ENCODE measurements around the gene CCDC175. TPM values are rescaled to one million over a fixed set of nuclear protein-coding genes. Genes with fewer than 3 reads are reported as not detected.
A peak's percentile ranks its signal among the peaks of the same experiment; 100 is the strongest.

CCDC175 gene
- total RNA-seq: not detected

DNA sequence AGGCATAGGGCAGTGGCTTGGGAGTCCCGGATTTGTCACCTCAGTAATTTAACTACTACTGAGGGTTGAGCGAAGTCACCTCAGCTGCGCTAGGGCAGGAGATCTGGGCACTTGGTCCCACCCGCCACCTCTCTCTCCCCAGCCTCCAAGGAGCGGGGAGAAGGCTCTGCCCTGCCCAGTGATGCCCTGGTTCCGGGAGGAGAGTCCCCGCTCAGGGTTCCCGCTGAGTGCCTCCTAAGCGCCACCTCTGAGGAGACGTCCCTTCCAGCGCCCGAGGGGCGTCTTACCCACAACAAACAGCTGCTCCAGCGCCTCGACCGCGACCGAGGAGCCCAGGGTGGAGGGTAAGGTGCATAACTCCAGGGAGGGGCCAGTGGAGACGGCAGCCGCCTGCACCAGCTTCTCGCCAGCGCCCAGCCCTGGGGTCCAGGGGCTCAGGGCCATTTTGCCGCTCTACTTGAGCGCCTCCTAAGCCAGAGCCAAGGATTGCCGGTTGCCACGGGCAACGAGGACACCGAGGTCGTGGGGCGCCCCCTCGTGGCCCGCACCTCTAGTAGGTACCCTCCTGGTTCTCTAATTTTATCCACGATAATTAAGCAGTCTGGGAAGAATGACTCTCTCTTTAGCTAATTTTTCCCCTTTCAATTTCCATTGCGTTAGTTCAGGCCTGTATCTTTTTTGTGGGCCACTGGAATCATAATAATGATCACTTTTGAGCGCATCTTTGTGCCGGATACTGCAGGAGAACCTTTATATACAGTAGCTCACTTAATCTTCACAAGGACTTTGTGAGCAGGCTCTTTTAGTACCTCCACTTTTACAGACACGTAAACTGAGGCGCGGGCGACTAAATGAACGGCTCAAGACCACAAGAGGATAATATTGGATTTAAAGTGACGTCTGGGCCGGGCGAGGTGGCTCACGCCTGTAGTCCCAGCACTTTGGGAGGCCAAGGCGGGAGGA is at the start of gene CCDC175:
TSS of gene CCDC175 (minus strand) at position 481 of the 963 bp plus-strand sequence. CDS start at position 444, 37 bp downstream.
- DNase-seq: peak; percentile 83

DNA sequence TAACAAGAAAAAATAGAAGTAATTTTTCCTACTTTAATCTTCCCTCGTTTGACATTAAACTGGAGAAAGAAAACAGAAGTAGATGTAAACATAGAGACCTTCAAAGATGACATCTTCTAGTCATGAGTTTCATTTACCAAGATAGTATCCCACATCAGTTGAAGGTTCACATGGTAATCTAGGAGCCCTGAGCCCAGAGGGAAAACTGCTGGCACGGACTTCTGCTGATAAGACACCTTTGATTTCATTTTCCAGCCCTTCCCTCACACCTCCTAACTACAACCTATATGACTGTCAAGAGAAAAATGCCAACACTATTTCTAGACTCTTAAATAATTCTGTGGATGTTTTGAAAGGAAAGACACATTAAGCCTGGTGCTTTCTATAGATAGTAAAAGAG is 46.0 kb upstream of the CCDC175 start:
- no peak for DNase-seq

DNA sequence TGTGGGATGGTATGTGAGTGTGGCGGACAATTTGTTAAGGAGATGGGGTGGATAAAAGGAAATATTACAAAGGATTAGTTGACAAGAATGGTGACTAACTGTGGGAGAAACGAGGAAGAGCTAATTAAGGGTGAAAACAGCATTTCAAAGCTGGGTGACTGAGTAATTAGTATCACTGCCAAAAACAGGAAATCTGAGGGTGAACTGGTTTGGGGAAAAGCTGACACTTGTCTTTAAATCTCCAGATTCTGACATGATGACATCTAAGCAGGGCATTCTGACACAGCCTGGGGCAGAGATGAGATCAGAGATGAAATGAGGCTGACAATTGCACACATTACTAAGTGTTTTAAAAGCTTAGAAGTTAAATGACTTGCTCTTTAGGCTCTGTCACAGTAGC is 42.4 kb upstream of the CCDC175 start:
- no peak for DNase-seq

DNA sequence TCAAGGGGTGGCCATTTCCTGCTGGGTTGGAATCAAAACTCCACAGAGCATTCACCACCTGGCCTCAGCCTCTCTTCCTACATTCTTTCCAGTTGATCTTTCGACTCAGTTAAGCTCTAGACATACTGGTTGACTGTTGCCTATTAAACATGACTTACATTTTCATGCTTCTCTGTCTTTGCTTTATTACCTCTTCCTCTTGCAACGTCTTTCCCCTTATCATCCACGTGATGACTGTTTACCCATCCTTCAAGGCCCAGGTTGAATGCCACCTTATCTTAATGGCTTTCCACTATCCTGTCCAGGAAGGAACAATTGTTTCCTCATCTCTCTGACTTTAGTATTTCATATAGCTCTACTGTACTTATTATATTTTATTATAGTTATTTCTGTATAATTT is 24.4 kb upstream of the CCDC175 start:
- no peak for DNase-seq

DNA sequence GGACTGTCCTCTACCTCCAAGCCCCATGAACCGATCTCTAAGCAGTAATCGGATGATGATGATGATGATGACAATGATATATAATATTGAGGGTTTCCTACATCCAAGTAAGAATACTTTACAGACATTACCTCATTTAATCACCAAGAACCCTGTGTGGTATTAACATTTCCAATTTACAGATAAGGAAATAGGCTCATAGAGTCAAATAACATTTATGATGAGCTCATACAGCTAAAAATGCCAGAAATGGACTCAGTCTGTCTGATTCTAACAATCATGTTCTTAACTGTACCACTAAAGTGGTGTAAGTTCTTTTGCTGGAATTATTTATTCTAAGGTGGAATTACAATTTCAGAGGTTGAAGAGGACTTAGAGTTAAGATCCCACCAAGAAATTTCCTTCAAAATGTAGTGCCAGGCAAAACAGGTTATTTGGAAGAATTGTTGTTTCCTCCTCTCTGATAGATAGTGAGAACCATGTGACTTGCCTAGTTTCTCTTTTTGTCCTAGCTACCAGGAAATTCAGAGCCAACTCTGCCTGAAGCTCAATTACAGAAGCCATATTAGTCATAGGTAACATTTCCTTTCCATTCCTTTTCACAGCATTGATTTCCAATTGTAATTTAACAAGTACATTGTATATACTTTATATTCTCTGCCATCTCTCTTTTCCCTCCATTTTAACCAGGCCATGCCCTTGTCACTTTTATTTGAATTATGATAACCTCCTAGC is 23.8 kb upstream of the CCDC175 start:
- DNase-seq: no peak

DNA sequence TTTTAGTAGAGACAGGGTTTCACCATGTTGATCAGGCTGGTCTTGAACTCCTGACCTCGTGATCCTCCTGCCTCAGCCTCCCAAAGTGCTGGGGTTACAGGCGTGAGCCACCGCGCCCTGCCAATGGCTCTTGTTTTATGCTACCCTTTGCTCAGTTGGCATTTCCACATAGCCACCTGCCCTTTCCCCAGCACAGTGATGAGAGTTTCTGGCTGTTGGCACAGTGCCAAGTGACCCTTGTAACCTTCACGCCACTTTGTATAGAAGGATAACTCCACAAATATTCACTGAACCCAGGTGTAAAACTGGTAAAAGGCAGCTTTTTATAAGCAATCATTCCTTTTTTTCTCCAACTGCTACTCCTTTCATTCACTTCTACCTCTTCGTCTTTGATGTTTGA is 18.5 kb upstream of the CCDC175 start:
- no peak for DNase-seq

DNA sequence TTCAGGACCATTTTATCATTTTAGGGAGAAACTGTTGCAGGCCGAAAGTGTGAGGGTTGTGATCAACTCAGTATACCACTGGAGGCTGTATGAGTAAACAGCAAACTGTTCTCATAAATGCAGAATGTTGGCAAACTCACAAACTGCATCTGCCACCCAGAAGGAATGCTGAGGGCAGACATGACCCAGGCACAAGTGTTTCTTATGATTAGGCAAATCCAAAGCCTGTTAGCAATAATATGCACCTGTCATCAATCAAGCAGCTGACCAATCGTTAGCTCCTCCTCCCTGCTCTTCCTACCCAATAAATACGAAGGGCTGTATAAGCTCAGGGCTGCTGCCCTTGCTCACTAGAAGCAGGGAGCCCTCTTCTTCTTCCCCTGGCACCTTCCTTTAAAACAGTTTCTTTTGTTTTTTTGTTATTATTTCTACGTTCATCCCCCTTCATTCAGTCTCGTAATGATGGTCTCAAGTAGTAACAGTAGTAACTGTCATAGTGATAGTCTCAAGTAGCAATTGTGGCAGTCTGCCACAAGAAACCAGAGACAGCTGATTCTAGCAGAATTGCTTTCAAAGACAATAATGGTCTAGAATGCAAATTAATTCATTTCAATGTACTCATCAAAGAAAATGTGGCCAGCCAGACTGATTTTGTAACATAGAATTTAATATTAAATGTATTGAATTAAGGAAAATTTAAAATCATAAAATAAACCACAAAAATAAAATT is 15.2 kb upstream of the CCDC175 start:
- no peak for DNase-seq

DNA sequence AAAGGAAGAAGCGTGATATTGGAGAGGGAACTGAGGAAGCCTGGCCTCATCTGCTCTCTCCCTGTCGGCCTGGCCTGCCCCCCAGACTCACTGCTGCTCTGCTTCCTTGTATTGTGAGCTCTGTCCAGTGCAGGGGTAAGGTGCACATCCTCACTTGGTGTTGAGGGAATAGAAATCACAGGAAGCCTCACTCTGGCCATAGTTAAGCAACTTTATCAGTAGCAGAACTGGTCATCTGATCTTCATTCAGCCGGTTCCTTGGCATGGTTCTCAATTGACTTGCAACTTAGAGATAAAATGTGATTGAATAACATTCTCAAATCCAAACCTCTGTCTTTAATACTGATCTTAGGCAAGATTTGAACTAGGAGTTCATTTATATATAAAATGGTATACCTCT is 11.5 kb upstream of the CCDC175 start:
- DNase-seq: no peak

DNA sequence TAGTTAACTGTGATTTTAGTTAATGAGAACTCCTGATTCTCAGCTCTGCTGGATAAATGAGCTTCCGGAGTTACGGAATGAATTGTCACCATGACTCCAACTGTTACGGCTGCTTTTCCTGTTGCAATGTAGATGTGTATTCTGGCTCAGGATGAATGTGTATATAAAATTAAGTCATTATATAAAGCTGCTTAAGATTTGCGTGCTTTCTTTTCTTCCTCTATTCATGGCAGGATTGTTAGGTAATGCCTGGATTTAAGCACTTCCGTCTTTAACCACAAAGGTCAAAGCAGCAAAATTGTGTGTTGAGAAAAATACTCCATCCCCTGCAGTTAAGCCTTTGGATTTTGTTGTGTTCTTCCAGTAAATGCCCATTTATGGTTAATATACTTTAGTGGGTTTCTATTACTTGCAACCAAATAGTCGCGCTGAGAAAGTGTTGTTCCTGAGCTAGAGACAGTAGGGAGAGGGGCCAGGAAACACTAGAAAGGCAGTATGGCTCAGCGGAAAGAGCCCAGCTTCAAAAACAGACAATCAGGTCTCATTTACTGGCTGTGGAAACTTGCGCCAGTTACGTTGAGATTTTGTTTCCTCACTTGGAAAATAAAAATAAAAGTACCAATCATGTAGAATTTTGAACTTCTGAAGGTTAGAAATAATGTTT is 9.4 kb upstream of the CCDC175 start:
- peak; percentile 10 for DNase-seq

DNA sequence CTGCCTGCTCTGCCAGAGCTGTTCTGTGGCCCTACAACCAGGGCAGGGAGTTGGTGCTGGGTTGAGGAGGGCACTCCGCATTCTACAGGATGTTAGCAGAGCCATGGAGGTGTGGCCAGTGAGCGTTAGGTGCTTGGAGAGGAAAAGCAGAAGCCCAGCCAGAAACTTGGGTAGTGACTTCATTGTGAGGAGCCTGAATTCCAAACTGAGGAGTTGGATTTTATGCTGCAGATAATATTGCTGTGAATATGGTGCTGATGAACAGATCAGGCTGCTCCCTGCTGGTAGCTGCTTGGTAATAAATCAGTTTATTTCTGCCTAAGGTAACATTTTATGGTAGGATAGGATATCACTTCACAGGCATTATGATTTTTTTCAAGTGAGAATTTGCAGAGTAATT is 7.1 kb upstream of the CCDC175 start:
- no peak for DNase-seq

DNA sequence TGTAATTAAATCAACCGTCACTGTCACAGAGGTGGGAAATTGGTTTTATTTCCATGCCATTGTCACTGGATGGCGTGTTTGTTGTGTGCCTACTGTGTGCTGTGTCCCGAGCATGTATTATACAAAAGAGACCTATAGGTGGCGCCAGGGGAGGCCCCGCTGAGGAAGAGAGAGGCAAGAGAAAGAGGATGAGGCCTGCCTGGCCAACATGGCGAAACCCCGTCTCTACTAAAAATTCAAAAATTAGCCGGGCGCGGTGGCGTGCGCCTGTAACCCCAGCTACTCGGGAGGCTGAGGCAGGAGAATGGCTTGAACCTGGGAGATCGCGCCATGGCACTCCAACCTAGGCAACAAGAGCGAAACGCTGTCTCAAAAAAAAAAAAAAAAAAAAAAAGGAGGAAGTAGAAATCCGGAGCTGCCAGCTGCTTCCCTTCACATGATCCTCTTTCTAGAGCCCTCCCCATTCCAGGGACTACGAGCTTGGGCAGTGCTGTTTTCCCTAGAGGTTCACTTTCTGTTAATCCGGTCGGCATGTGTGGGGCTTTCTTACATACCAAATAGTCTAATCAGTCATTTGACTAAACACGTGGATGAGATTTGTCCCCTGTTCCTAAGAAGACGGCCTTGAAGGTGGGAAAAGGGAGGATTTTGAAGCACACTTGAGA is 6.4 kb upstream of the CCDC175 start:
- DNase-seq: peak; percentile 11

DNA sequence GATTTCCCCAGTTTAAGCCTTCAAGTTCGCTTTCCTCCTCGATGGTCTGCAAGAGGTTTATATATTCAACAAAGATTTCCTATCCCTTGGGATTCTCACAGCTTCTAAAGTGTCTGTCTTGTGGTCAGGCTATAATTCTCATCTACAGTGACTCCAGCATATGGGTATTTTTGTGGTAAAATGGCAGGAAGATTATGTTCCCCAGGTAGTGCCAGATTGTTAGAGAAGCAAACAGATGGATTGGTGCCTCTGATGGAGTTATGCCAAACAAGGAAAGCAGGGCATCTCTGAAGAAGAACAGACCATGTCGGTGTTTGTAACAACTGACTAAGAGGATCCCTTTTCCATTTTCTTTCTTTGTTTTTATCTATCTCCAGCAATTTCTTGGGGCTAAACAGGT is 5.5 kb upstream of the CCDC175 start:
- DNase-seq: no peak

DNA sequence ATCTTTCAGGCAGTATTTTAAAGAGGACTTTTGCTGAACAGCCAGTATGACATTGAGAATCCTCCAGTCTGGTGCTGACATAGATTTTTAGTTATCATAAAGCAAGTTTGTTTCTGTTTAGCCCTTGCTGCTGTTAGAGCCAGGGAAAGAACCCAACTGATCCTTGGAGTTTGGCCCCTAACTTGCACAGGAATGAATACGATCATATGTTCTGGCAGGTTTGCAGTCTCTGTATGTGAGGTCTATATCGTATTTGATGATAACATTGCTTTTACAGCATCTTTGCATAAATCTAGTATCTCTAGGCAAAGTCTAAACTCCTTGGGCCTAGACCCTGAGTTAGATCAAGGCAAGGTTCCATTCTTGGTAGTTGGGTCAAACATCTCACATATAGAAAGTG is 4.3 kb upstream of the CCDC175 start:
- DNase-seq: no peak

DNA sequence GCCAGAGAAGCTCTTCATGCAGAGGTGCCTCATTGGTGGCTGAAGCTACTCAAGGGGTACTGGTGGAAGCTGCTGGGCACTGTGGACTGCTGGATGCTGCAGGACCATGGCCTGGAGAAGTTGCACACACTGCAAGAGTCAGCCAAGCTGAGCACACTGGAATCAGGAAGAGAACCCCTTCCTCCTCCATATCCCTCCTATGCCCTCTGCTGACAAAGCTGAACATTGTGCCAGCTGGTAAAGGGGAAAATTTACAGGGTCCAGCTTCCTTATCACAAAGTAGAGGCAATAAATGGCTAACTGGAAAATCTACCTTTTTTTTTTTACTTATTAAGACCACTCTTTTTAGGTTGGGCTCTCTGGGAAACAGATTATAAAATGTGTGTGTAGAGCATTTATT is 6.5 kb downstream of the CCDC175 start:
- no peak for DNase-seq

DNA sequence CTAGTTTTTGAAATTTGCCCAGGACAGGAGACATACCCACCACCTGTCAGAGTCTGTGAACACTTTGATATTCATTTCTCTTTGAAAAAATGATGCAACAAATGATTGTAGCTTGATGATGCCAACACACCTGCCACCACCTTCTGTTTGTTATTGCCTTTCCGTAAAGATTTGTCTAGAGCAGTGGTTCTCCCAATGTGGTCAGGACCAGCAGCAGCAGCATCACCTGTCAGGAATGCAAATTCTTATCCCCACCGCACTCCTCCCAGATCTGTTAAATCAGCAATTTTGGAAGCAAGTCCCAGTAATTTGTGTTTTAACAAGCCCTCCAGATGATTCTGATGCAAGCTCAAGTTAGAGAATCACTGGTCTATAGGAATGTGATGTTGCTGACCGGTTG is 9.9 kb downstream of the CCDC175 start:
- DNase-seq: no peak

DNA sequence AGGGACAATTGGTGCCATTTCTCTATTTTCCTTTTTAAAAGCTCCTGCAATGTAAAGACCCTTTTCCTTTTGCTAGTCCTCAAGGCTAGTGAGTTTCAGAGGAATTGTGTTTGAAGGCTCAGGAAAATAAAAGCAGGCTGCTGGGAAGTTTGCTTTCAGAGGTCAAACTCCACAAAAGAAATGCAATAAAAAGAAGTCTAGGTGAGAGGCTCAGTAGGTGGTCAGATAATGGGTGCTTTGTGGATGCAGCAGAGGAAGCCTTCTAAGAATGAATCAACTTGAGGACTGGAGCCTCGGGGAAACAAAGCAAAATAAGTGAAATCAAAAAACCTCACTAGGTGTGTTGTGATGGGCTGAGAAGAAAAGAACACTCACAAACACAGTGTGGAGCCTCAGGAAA is 10.3 kb downstream of the CCDC175 start:
- no peak for DNase-seq

DNA sequence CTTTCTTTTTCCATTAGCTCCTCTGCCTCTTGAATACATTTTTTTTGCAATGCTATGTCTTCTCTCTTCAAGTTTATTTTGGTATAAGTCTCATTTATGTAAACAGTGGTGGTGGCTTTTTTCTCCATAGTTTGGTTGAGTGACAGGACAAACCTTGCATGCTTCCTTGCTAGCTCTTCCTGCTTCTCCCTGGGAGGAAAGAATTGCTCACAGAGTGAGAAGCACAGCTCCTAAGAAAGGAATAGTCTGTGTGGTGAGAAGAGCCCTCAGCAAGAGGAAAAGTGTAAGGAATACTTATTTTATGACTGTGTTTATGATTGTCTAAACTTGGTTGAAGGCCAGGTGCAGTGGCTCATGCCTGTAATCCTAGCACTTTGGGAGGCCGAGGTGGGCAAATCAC is 11.5 kb downstream of the CCDC175 start:
- DNase-seq: no peak

DNA sequence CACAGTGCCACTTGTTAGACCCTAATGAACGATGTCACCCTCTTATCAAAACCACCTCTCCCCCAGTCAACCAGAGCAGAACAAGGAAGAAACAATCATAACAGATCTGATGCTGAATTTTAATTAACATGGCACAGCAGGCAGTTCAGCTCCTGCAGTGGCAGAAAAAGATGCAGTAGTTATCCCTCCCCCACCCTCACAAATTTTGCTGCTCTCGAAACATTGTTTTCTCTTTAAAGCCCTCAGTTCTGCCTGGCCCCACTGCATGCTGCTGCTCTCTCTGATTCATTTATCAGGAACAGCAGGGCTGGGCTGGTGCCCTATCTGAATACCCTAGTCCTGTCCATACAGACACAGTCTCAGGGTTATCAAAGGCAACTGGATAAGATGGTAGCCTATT is 12.2 kb downstream of the CCDC175 start:
- DNase-seq: no peak

DNA sequence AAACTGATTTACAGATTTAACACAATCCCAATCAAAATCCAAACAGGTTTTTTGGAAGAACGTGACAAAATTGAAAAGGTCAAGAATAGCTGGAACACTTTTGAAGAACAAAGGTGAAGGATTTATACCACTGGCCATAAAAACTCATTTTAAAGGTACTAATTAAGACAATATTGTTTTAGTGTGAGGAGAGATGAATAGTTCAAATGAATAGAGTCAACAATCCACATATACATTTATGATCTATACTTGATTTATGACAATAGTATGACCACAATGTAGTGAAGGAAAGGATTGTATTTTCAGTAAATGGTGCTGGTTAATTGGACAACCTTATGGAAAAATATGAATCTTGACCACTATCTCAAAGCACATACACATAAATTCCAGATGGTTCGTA is 29.3 kb downstream of the CCDC175 start:
- no peak for DNase-seq

DNA sequence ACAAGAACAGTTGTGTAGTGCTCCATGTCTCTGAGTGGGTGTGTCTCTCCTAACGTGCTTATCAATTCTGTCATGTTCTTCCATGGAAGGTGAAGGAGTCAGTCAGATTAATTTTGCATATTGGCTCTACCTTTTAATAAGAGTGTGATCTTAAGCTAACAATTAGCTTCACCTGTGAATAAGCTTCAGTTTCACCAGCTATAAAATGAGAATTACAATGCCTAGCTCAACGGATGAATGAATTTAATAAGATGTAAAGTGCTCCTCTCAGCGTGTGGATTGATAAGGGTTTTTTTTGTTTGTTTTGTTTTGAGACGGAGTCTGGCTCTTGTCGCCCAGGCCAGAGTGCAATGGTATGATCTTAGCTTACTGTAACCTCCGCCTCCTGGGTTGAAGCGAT is 32.7 kb downstream of the CCDC175 start:
- DNase-seq: no peak

DNA sequence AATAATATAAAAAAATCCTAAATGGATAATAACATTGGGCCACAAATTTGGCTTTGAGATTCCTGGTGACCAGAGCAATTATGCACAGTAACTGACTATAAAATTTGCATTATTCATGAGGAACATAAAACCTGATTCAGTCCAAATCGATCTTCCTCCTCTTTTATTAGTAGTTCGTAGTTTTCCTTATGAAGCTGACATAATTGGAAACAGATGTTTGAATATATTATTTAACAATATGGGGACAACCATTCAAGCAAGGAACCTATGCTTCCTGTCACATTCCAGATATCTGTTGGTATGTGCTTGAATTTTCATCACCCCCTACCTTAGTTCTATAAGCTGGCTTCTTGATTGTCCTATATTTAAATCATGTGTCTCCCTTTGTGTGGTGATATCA is 34.9 kb downstream of the CCDC175 start:
- no peak for DNase-seq

DNA sequence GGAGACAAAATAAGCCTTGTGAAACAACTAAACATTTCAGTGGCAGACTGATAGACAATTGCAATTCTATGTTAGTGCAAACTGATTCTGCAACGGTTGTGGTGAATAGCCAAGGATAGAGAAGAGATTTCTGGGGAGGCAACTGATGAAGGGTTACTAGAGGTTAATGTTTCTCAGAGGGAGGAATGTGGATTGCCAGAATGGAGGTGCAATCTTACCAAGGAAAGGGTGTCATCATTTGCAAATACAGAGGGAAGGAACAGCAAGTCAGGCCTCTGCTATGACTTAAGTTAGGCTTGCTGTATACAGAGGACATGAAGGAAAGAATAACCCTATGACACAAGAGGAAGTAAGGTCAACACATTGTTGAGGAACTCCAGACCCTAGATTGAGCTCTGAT is 35.8 kb downstream of the CCDC175 start:
- DNase-seq: no peak

All from tongue (tissue), 2 donors.